Measurements from ENCODE around the gene SLC25A51.
"Not testable (repeated sequence)": the region's sequence is repeated elsewhere in the genome, so short reads cannot be mapped to it uniquely, and the experiment has no call there.

GRCh38 chr9:37887977-37888583 is 15.8 kb downstream of the SLC25A51 start:
- not testable (repeated sequence) for TF ChIP-seq CTCF (conservative IDR thresholded peaks at IDR 0.05; ENCODE audit: low read depth, low read length); EZH2 (IDR thresholded peaks at IDR 0.05; ENCODE audit: borderline replicate concordance, low read depth, low read length, poor library complexity, severe bottlenecking)

All from A673 (cell line).